ENCODE measurements around the gene BTD. TPM values are rescaled to one million over a fixed set of nuclear protein-coding genes. Genes with fewer than 3 reads are reported as not detected.
A peak's percentile ranks its signal among the peaks of the same experiment; 100 is the strongest.

BTD gene
- total and polyA plus RNA-seq, 7 donors, result 6.6 to 35.5 (median 23.5) TPM

GRCh38 chr3:15557511-15557946 is 44.0 kb upstream of the BTD start:
- TF ChIP-seq CTCF (IDR thresholded peaks at IDR 0.05) (peak in 2 of 4 experiments; percentile 30 to 49), EP300 (IDR thresholded peaks at IDR 0.05) (no peak)
- DNase-seq, result no peak
- 0 to 9% methylated on average over 3 of the region's 3 CpGs for WGBS, 2 donors
- Histone ChIP-seq H3K27me3 (no peaks in the 10 kb centered on the region), H3K4me3 (no peak overlapping the region), H3K4me1 (no peaks in the 10 kb centered on the region), H3K36me3 (peaks cover 6 to 33% (median 8%) of the 10 kb centered on the region in 4 donors), H3K9me3 (no peaks in the 10 kb centered on the region), H3K27ac (no peak overlapping the region)
- intact Hi-C loops (cut with DNase I), result loop anchor here (2.0 kb wide), 1 partner anchor 131 kb away; the partner anchor contains the start of genes EAF1 and METTL6

- WGBS, 2 donors, result 96% methylated on average over 9 of the region's 9 CpGs
- Histone ChIP-seq H3K27me3 (no peaks in the 10 kb centered on the region), H3K4me1 (no peaks in the 10 kb centered on the region), H3K27ac (no peak overlapping the region), H3K4me3 (no peak overlapping the region), H3K9me3 (no peaks in the 10 kb centered on the region), H3K36me3 (peaks cover 8 to 44% (median 15%) of the 10 kb centered on the region in 4 donors)
- no peak for DNase-seq
- intact Hi-C loops (cut with DNase I), result no loop called here
- TF ChIP-seq CTCF (IDR thresholded peaks at IDR 0.05), result no peak
- no peak for TF ChIP-seq POLR2A (IDR thresholded peaks at IDR 0.05)
- TF ChIP-seq EP300 (IDR thresholded peaks at IDR 0.05), result no peak
- TF ChIP-seq POLR2AphosphoS5 (IDR thresholded peaks at IDR 0.05), result no peak
These were observed 43.0 kb upstream of the BTD start for GRCh38 chr3:15558581-15558980.

- no peak overlapping the region for H3K27ac ChIP-seq
- H3K27me3 ChIP-seq, result no peaks in the 10 kb centered on the region
- WGBS, 2 donors, result 29 to 76% methylated on average over 5 of the region's 5 CpGs
- no peak for DNase-seq
- H3K4me3 ChIP-seq, result no peak overlapping the region
- H3K36me3 ChIP-seq, result peaks cover 8 to 83% (median 38%) of the 10 kb centered on the region in 4 donors
- intact Hi-C loops (cut with DNase I), result loop anchor here (10.0 kb wide), 1 partner anchor 298 kb away; no protein-coding TSS in a partner anchor
- no peaks in the 10 kb centered on the region for H3K4me1 ChIP-seq
- TF ChIP-seq POLR2A (IDR thresholded peaks at IDR 0.05) (no peak), CTCF (IDR thresholded peaks at IDR 0.05) (no peak), POLR2AphosphoS5 (IDR thresholded peaks at IDR 0.05) (no peak), EP300 (IDR thresholded peaks at IDR 0.05) (no peak)
- H3K9me3 ChIP-seq, result no peaks in the 10 kb centered on the region
These were observed 39.0 kb upstream of the BTD start for GRCh38 chr3:15562560-15562959.

GRCh38 chr3:15563190-15563589 is 38.4 kb upstream of the BTD start:
- DNase-seq, result no peak
- no peak overlapping the region for H3K27ac ChIP-seq
- intact Hi-C loops (cut with DNase I), result loop anchor here (10.0 kb wide), 1 partner anchor 298 kb away; no protein-coding TSS in a partner anchor
- 80 to 97% methylated on average over 1 of the region's 1 CpG for WGBS, 2 donors
- H3K36me3 ChIP-seq, result peaks cover 8 to 90% (median 43%) of the 10 kb centered on the region in 4 donors
- no peaks in the 10 kb centered on the region for H3K27me3 ChIP-seq
- H3K4me1 ChIP-seq, result no peaks in the 10 kb centered on the region
- H3K9me3 ChIP-seq, result no peaks in the 10 kb centered on the region
- TF ChIP-seq EP300 (IDR thresholded peaks at IDR 0.05) (no peak), CTCF (IDR thresholded peaks at IDR 0.05) (no peak), POLR2A (IDR thresholded peaks at IDR 0.05) (no peak), POLR2AphosphoS5 (IDR thresholded peaks at IDR 0.05) (no peak)
- H3K4me3 ChIP-seq, result no peak overlapping the region

- TF ChIP-seq EP300 (IDR thresholded peaks at IDR 0.05) (no peak), POLR2A (IDR thresholded peaks at IDR 0.05) (no peak), POLR2AphosphoS5 (IDR thresholded peaks at IDR 0.05) (no peak), CTCF (IDR thresholded peaks at IDR 0.05) (no peak)
- H3K27ac ChIP-seq, result no peak overlapping the region
- H3K4me1 ChIP-seq, result no peaks in the 10 kb centered on the region
- peaks cover 3 to 80% (median 19%) of the 10 kb centered on the region in 4 donors for H3K36me3 ChIP-seq
- H3K27me3 ChIP-seq, result no peaks in the 10 kb centered on the region
- H3K4me3 ChIP-seq, result no peak overlapping the region
- no peaks in the 10 kb centered on the region for H3K9me3 ChIP-seq
- DNase-seq, result no peak
- intact Hi-C loops (cut with DNase I), result no loop called here
- 86 to 88% methylated on average over 4 of the region's 4 CpGs for WGBS, 2 donors
These were observed 29.4 kb upstream of the BTD start for GRCh38 chr3:15572138-15572537.
